ENCODE measurements around the gene SH2D7.

SH2D7 gene

GRCh38 chr15:78060232-78060631 lies 32.1 kb upstream of the SH2D7 start:
- TF ChIP-seq CTCF (IDR thresholded peaks at IDR 0.05; ENCODE audit: low read depth, low read length, missing control alignments) = no peak
- no peak overlapping the region for H3K4me3 ChIP-seq (ENCODE audit: low read depth, low read length)
- DNase-seq (ENCODE audit: low read depth) = no peak

- H3K4me3 ChIP-seq (ENCODE audit: low read depth, low read length) = peak overlapping the region; percentile 26
- no peak for DNase-seq (ENCODE audit: low read depth)
These were observed 30.4 kb upstream of the SH2D7 start for GRCh38 chr15:78061963-78062427.

GRCh38 chr15:78063217-78063616 lies 29.1 kb upstream of the SH2D7 start:
- no peak for TF ChIP-seq CTCF (IDR thresholded peaks at IDR 0.05; ENCODE audit: low read depth, low read length, missing control alignments)
- no peak overlapping the region for H3K4me3 ChIP-seq (ENCODE audit: low read depth, low read length)
- no peak for DNase-seq (ENCODE audit: low read depth)

More at GRCh38 chr15:78061963-78062427, 30.4 kb upstream of the SH2D7 start:
- TF ChIP-seq CTCF (IDR thresholded peaks at IDR 0.05; ENCODE audit: low read depth, low read length, missing control alignments) = no peak

- no peak for TF ChIP-seq CTCF (IDR thresholded peaks at IDR 0.05; ENCODE audit: low read depth, low read length, missing control alignments)
- no peak overlapping the region for H3K4me3 ChIP-seq (ENCODE audit: low read depth, low read length)
These were observed 28.4 kb upstream of the SH2D7 start for GRCh38 chr15:78063970-78064385.

GRCh38 chr15:78064544-78064943 lies 27.8 kb upstream of the SH2D7 start:
- H3K4me3 ChIP-seq (ENCODE audit: low read depth, low read length) = no peak overlapping the region; the same call in 1 of the 2 replicates
- DNase-seq (ENCODE audit: low read depth) = no peak
- no peak for TF ChIP-seq CTCF (IDR thresholded peaks at IDR 0.05; ENCODE audit: low read depth, low read length, missing control alignments)

More at GRCh38 chr15:78063970-78064385, 28.4 kb upstream of the SH2D7 start:
- no peak for DNase-seq (ENCODE audit: low read depth)

GRCh38 chr15:78065284-78065872 lies 27.0 kb upstream of the SH2D7 start:
- DNase-seq (ENCODE audit: low read depth) = no peak
- TF ChIP-seq CTCF (IDR thresholded peaks at IDR 0.05; ENCODE audit: low read depth, low read length, missing control alignments) = no peak
- H3K4me3 ChIP-seq (ENCODE audit: low read depth, low read length) = peak overlapping the region; percentile 25

All from GM12864 (cell line).